ENCODE measurements around the gene PLB1. TPM values are rescaled to one million over a fixed set of nuclear protein-coding genes. Genes with fewer than 3 reads are reported as not detected.

The PLB1 gene
- polyA plus RNA-seq, 1 experiment: 0.38 TPM

- no peak for DNase-seq (ENCODE audit: low read depth)
- POLR2A ChIA-PET: no interaction called here
- H3K27me3 ChIP-seq (ENCODE audit: control insufficient read depth, insufficient read depth, low read length): no peaks in the 10 kb centered on the region
- CTCF ChIA-PET: interaction anchor here (1.1 to 2.2 kb wide), 4 partner anchors 12 to 41 kb away, joined by 3 to 8 read pairs (median 5); no protein-coding TSS in a partner anchor
- no peaks in the 10 kb centered on the region for H3K36me3 ChIP-seq (ENCODE audit: control insufficient read depth, insufficient read depth, low read length)
- TF ChIP-seq CTCF (IDR thresholded peaks at IDR 0.05; ENCODE audit: insufficient read depth, low read depth, low read length): no peak
- no peak overlapping the region for H3K4me3 ChIP-seq (ENCODE audit: low read depth, low read length)
Measured at GRCh38 chr2:28607730-28608499, 112.1 kb downstream of the PLB1 start.

GRCh38 chr2:28608500-28609424 lies 112.9 kb downstream of the PLB1 start:
- DNase-seq (ENCODE audit: low read depth): no peak
- TF ChIP-seq CTCF (IDR thresholded peaks at IDR 0.05; ENCODE audit: insufficient read depth, low read depth, low read length): no peak
- ChIA-PET CTCF (interaction anchor here (1.0 to 2.2 kb wide), 4 partner anchors 14 to 56 kb away, joined by 3 to 8 read pairs (median 6); no protein-coding TSS in a partner anchor), POLR2A (no interaction called here)
- no peaks in the 10 kb centered on the region for H3K27me3 ChIP-seq (ENCODE audit: control insufficient read depth, insufficient read depth, low read length)
- no peaks in the 10 kb centered on the region for H3K36me3 ChIP-seq (ENCODE audit: control insufficient read depth, insufficient read depth, low read length)
- no peak overlapping the region for H3K4me3 ChIP-seq (ENCODE audit: low read depth, low read length)

GRCh38 chr2:28610583-28611201 lies 114.8 kb downstream of the PLB1 start:
- POLR2A ChIA-PET: interaction anchor here (0.6 kb wide), 1 partner anchor 16 kb away, joined by 5 read pairs; no protein-coding TSS in a partner anchor
- no peaks in the 10 kb centered on the region for H3K36me3 ChIP-seq (ENCODE audit: control insufficient read depth, insufficient read depth, low read length)
- DNase-seq (ENCODE audit: low read depth): no peak
- no peak overlapping the region for H3K4me3 ChIP-seq (ENCODE audit: low read depth, low read length)
- H3K27me3 ChIP-seq (ENCODE audit: control insufficient read depth, insufficient read depth, low read length): peaks cover 3% of the 10 kb centered on the region; the same call in 1 of the 2 replicates
- TF ChIP-seq CTCF (IDR thresholded peaks at IDR 0.05; ENCODE audit: insufficient read depth, low read depth, low read length): no peak
- CTCF ChIA-PET: interaction anchor here (0.7 to 1.7 kb wide), 5 partner anchors 10 to 142 kb away, joined by 3 to 4 read pairs (median 3); no protein-coding TSS in a partner anchor

- ChIA-PET POLR2A (no interaction called here), CTCF (interaction anchor here (1.1 to 2.5 kb wide), 4 partner anchors 16 to 45 kb away, joined by 3 to 6 read pairs (median 4); no protein-coding TSS in a partner anchor)
- H3K36me3 ChIP-seq (ENCODE audit: control insufficient read depth, insufficient read depth, low read length): no peaks in the 10 kb centered on the region
- H3K4me3 ChIP-seq (ENCODE audit: low read depth, low read length): no peak overlapping the region
- TF ChIP-seq CTCF (IDR thresholded peaks at IDR 0.05; ENCODE audit: insufficient read depth, low read depth, low read length): no peak
- DNase-seq (ENCODE audit: low read depth): no peak
- peaks cover 3% of the 10 kb centered on the region; the same call in 1 of the 2 replicates for H3K27me3 ChIP-seq (ENCODE audit: control insufficient read depth, insufficient read depth, low read length)
Measured at GRCh38 chr2:28612131-28612812, 116.4 kb downstream of the PLB1 start.
